ENCODE measurements around the gene TUBAL3. TPM values are rescaled to one million over a fixed set of nuclear protein-coding genes. Genes with fewer than 3 reads are reported as not detected.

TUBAL3 gene
- total and polyA plus RNA-seq, 2 of the 4 experiments (the other 2 are of a cell fraction): not detected

GRCh38 chr10:5385224-5385623 lies 19.4 kb downstream of the TUBAL3 start:
- Histone ChIP-seq H3K9me3 (ENCODE audit: control insufficient read depth, insufficient read depth, low read length) (no peaks in the 10 kb centered on the region), H4K91ac (ENCODE audit: insufficient read depth, low read depth, low read length) (no peak overlapping the region), H2AFZ (replicated peaks; ENCODE audit: low read length, poor library complexity) (no peak overlapping the region), H3K27me3 (ENCODE audit: control insufficient read depth, insufficient read depth, low read length) (peaks cover 7% of the 10 kb centered on the region), H3K36me3 (ENCODE audit: control insufficient read depth, insufficient read depth, low read length) (no peaks in the 10 kb centered on the region), H3K18ac (ENCODE audit: low read depth, low read length) (no peak overlapping the region), H2BK5ac (ENCODE audit: low read depth, low read length, poor library complexity, severe bottlenecking) (no peak overlapping the region), H2BK15ac (ENCODE audit: low read depth, low read length) (no peak overlapping the region), H3K9me1 (ENCODE audit: insufficient read depth, low read length) (no peaks in the 10 kb centered on the region), H3K56ac (ENCODE audit: extremely low read depth, insufficient read depth, low read length) (no peak overlapping the region), H3K4me1 (ENCODE audit: control insufficient read depth, insufficient read depth, low read length) (no peaks in the 10 kb centered on the region), H3K14ac (replicated peaks; ENCODE audit: low read depth, low read length) (no peak overlapping the region), H3K4ac (ENCODE audit: low read depth, low read length) (no peak overlapping the region), H3K9ac (ENCODE audit: low read depth, low read length) (no peak overlapping the region), H3K79me1 (ENCODE audit: low read depth in 1 of 2, low read length in 2 of 2) (no peaks in the 10 kb centered on the region), H4K5ac (ENCODE audit: low read depth, low read length) (no peak overlapping the region), H3K23ac (ENCODE audit: low read depth, low read length) (no peak overlapping the region), H2BK120ac (ENCODE audit: low read depth, low read length) (no peak overlapping the region), H2BK20ac (ENCODE audit: low read depth, low read length) (no peak overlapping the region), H4K20me1 (ENCODE audit: insufficient read depth, low read length) (no peaks in the 10 kb centered on the region), H2AK9ac (replicated peaks; ENCODE audit: low read depth, low read length, poor library complexity) (no peak overlapping the region), H3K4me3 (ENCODE audit: insufficient read depth, low read depth, low read length) (no peak overlapping the region), H4K8ac (ENCODE audit: low read depth in 2 of 2, low read length in 2 of 2) (no peak overlapping the region), H2AK5ac (ENCODE audit: low read depth, low read length) (no peak overlapping the region), H3K27ac (ENCODE audit: insufficient read depth, low read length) (no peak overlapping the region), H3K4me2 (ENCODE audit: low read depth, low read length) (no peak overlapping the region)
- no CpG with 5 or more reads among the region's 2 CpGs for WGBS, 2 experiments (ENCODE audit: extremely low coverage in 2 of 2, insufficient read length in 1 of 2)
- no TSS peak for BruUV-seq (replicated peaks)
- no peak for ATAC-seq (ENCODE audit: low read depth)
- ChIA-PET CTCF (no interaction called here), POLR2A (ENCODE audit: unreplicated experiment) (no interaction called here)
- TF ChIP-seq MAZ (IDR thresholded peaks at IDR 0.05; ENCODE audit: borderline replicate concordance, low read depth, low read length) (no peak), SMC3 (IDR thresholded peaks at IDR 0.05; ENCODE audit: low read depth, low read length) (no peak), BHLHE40 (IDR thresholded peaks at IDR 0.05; ENCODE audit: low read depth, low read length) (no peak), RAD21 (IDR thresholded peaks at IDR 0.05; ENCODE audit: low read length) (no peak)
- TF ChIP-seq, protein P1, sequence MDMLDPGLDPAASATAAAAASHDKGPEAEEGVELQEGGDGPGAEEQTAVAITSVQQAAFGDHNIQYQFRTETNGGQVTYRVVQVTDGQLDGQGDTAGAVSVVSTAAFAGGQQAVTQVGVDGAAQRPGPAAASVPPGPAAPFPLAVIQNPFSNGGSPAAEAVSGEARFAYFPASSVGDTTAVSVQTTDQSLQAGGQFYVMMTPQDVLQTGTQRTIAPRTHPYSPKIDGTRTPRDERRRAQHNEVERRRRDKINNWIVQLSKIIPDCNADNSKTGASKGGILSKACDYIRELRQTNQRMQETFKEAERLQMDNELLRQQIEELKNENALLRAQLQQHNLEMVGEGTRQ (IDR thresholded peaks at IDR 0.05; ENCODE audit: low read depth, low read length): no peak
- in situ Hi-C loops (cut with MboI; ENCODE audit: low sequenced_read_pairs): loop anchor here (10.0 kb wide), 1 partner anchor 540 kb away; no protein-coding TSS in a partner anchor
- no peak for DNase-seq
- intact Hi-C loops (cut with micrococcal nuclease): loop anchor here (10.0 kb wide), 1 partner anchor 570 kb away; no protein-coding TSS in a partner anchor
- dilution Hi-C loops (cut with HindIII; ENCODE audit: low sequenced_read_pairs, unreplicated experiment): no loop called here
